Sigmoid colon (tissue), 7 donors: ENCODE data around the gene IQSEC3. TPM values are rescaled to one million over a fixed set of nuclear protein-coding genes. Genes with fewer than 3 reads are reported as not detected.
"Not testable (repeated sequence)": the region's sequence is repeated elsewhere in the genome, so short reads cannot be mapped to it uniquely, and the experiment has no call there.

Experiments
- DNase-seq: peaks from one replicate; pipeline ENCODE4 v3.0.0-alpha.2; 2019
- H3K27ac ChIP-seq, 4 donors: fragments of 200-600 bp; sonication (generic); one replicate each; pipeline ENCODE4 v1.5.1; 2016 to 2019; ENCODE audit warnings: mild to moderate bottlenecking in 1 of 4
- H3K27me3 ChIP-seq, 3 donors: fragments of 200-600 bp; sonication (generic); one replicate each; pipeline ENCODE4 v1.5.1; 2019; ENCODE audit warnings: mild to moderate bottlenecking in 1 of 3
- H3K36me3 ChIP-seq, 4 donors: fragments of 200-600 bp; sonication (generic); one replicate each; pipeline ENCODE4 v1.5.1; 2016 to 2019
- H3K4me1 ChIP-seq, 4 donors: fragments of 200-600 bp; sonication (generic); one replicate each; pipeline ENCODE4 v1.5.1; 2017 to 2019
- H3K4me3 ChIP-seq, 4 donors: fragments of 200-600 bp; sonication (generic); one replicate each; pipeline ENCODE4 v1.5.1; 2017 to 2019; ENCODE audit warnings: mild to moderate bottlenecking in 2 of 4, moderate library complexity in 1 of 4
- H3K9me3 ChIP-seq, 4 donors: fragments of 200-600 bp in 3 of 4; sonication (generic) in 3 of 4; one replicate each; pipeline versions ENCODE4 v1.5.1 to v1.6.1; 2013 to 2019
- CTCF ChIP-seq, 4 experiments: fragments of 450-650 bp in 3 of 4; fragments of 200-600 bp in 1 of 4; IDR thresholded peaks; one replicate each; pipeline ENCODE4 v1.5.1; 2016 to 2019; ENCODE audit warnings: antibody characterized with exemption in 4 of 4, mild to moderate bottlenecking in 3 of 4, moderate library complexity in 2 of 4
- EP300 ChIP-seq, 4 donors: sonication (generic); formaldehyde crosslinking; IDR thresholded peaks; one replicate each; pipeline ENCODE4 v1.6.1; 2017; ENCODE audit warnings: antibody characterized with exemption in 4 of 4
- POLR2A ChIP-seq, 2 donors: fragments of 450-650 bp; IDR thresholded peaks; one replicate each; pipeline ENCODE4 v1.6.1; 2016; ENCODE audit warnings: antibody characterized with exemption in 2 of 2, mild to moderate bottlenecking in 2 of 2, moderate library complexity in 2 of 2
- POLR2AphosphoS5 ChIP-seq, 4 donors: sonication (generic); formaldehyde crosslinking; IDR thresholded peaks; one replicate each; pipeline ENCODE4 v1.6.1; 2017; ENCODE audit warnings: antibody characterized with exemption in 4 of 4
- WGBS, 2 donors: extraction: QIAGEN DNeasy Blood & Tissue Kit; methylation state at CpG; one replicate each; pipeline ENCODE4 v1.1.7; 2013; 5-methylcytosine and 5-hydroxymethylcytosine counted together
- intact Hi-C: fragments of 100-400 bp; cut with DNase I; formaldehyde crosslinking; loops from one replicate; pipeline ENCODE4 v1.15.1; 2023
- polyA plus RNA-seq, 3 donors: library from polyadenylated mRNA; stranded (reverse); fragments of 200-250 nt; gene quantifications; one replicate each; pipeline ENCODE4 v1.2.3, GENCODE V29; 2013
- total RNA-seq, 4 donors: library from RNA; depleted of rRNA; stranded (reverse); fragments of >200 nt; gene quantifications; one replicate each; pipeline ENCODE4 v1.1.0, GENCODE V29; 2016
- donor health status: healthy with polysubstance abuse.
- donor health status: Bipolar disorder and iron deficiency.
- donor health status: healthy.

Gene IQSEC3
- total RNA-seq: 1 to 10 TPM in 2 of 4 donors, under 1 TPM in 2; 0.33 to 2.2 (median 0.72) TPM
- polyA plus RNA-seq: under 1 TPM in 2 of 3 donors, not detected in 1; under 0.01 to 0.73 TPM

GRCh38 chr12:66428-66781 is at the start of gene IQSEC3:
Gene IQSEC3, plus strand, starts transcription at chr12:66767. Its CDS starts 116 bp downstream, at chr12:66883.
- DNase-seq, H3K36me3 ChIP-seq, H3K27ac ChIP-seq, H3K4me1 ChIP-seq, H3K4me3 ChIP-seq, intact Hi-C loops, H3K9me3 ChIP-seq: not testable (repeated sequence)
- 5 to 11% methylated on average over 19 of the region's 27 CpGs for WGBS, 2 donors
- H3K27me3 ChIP-seq: peaks cover 0 to 19% (median 4%) of the 10 kb centered on the region in 3 donors

GRCh38 chr12:17370-18340 is 48.9 kb upstream of the IQSEC3 start:
- Histone ChIP-seq H3K4me1 (peaks cover 0 to 12% (median 5%) of the 10 kb centered on the region in 4 donors), H3K36me3 (peaks cover 7 to 17% (median 13%) of the 10 kb centered on the region in 4 donors)
- H3K4me3 ChIP-seq, H3K27me3 ChIP-seq, H3K27ac ChIP-seq, H3K9me3 ChIP-seq, DNase-seq, intact Hi-C loops: not testable (repeated sequence)
- WGBS, 2 donors: 93% methylated on average over 19 to 22 of the region's 23 CpGs

GRCh38 chr12:18821-19567 is 47.6 kb upstream of the IQSEC3 start:
- intact Hi-C loops, H3K9me3 ChIP-seq, H3K27ac ChIP-seq, H3K4me1 ChIP-seq, DNase-seq, H3K4me3 ChIP-seq, H3K27me3 ChIP-seq: not testable (repeated sequence)
- 94 to 95% methylated on average over 20 to 21 of the region's 26 CpGs for WGBS, 2 donors
- H3K36me3 ChIP-seq: peaks cover 7 to 17% (median 13%) of the 10 kb centered on the region in 4 donors

GRCh38 chr12:19906-20305 is 46.7 kb upstream of the IQSEC3 start:
- H3K36me3 ChIP-seq: peaks cover 7 to 17% (median 13%) of the 10 kb centered on the region in 4 donors
- not testable (repeated sequence) for H3K4me1 ChIP-seq

GRCh38 chr12:20757-21156 is 45.8 kb upstream of the IQSEC3 start:
- peaks cover 7 to 17% (median 13%) of the 10 kb centered on the region in 4 donors for H3K36me3 ChIP-seq
- intact Hi-C loops: no loop called here
- TF ChIP-seq POLR2AphosphoS5 (IDR thresholded peaks at IDR 0.05): no peak
- H3K27ac ChIP-seq: no peak overlapping the region
- no peak for DNase-seq
- H3K27me3 ChIP-seq: no peaks in the 10 kb centered on the region
- H3K4me3 ChIP-seq: no peak overlapping the region
- no peaks in the 10 kb centered on the region for H3K4me1 ChIP-seq
- H3K9me3 ChIP-seq: no peaks in the 10 kb centered on the region
- 68 to 77% methylated on average over 6 of the region's 6 CpGs for WGBS, 2 donors

More at GRCh38 chr12:19906-20305, 46.7 kb upstream of the IQSEC3 start:
- H3K4me3 ChIP-seq, H3K27ac ChIP-seq, H3K9me3 ChIP-seq, H3K27me3 ChIP-seq, intact Hi-C loops, DNase-seq: not testable (repeated sequence)
- WGBS, 2 donors: 91 to 92% methylated on average over 7 of the region's 11 CpGs

- H3K36me3 ChIP-seq: peaks cover 7 to 17% (median 13%) of the 10 kb centered on the region in 4 donors
Observed at GRCh38 chr12:21301-22189, 45.0 kb upstream of the IQSEC3 start.

More at GRCh38 chr12:21301-22189, 45.0 kb upstream of the IQSEC3 start:
- intact Hi-C loops: no loop called here
- TF ChIP-seq POLR2AphosphoS5 (IDR thresholded peaks at IDR 0.05) (no peak), EP300 (IDR thresholded peaks at IDR 0.05) (no peak), POLR2A (IDR thresholded peaks at IDR 0.05) (no peak), CTCF (IDR thresholded peaks at IDR 0.05) (no peak)
- Histone ChIP-seq H3K4me3 (no peak overlapping the region), H3K9me3 (no peaks in the 10 kb centered on the region), H3K27ac (no peak overlapping the region), H3K27me3 (no peaks in the 10 kb centered on the region), H3K4me1 (no peaks in the 10 kb centered on the region)
- WGBS, 2 donors: 85 to 86% methylated on average over 18 of the region's 18 CpGs
- no peak for DNase-seq
